Measurements from ENCODE around the gene IKZF4. TPM values are rescaled to one million over a fixed set of nuclear protein-coding genes. Genes with fewer than 3 reads are reported as not detected.

Gene IKZF4
- total and polyA plus RNA-seq, 2 donors (not counting 1 experiment from before 2014, with no cell fraction given): 2.0 to 3.2 TPM

DNA sequence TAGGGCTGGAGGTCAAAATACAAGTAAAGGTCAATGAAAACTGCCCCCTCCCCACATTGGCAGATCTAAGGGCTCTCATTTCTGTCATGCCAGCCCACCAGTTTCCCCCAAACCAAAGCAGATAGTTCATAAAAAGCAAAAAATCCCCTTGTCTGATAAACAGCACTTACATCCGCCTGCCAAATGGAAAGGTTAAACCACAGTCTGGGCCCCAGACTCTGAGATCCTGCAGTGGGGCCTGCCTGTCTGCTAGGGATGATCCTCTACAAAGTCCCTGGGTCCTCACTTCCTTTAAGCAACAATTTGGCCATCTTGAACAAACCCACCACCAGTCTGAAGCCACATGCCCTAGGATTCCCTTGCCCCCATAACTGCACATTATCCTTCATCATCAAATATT is 11.1 kb downstream of the IKZF4 start:
- Histone ChIP-seq H3K4me3 (replicated peaks in 1 of 4; ENCODE audit: control extremely low read depth in 1 of 4, insufficient read depth in 1 of 4, low read depth in 3 of 4, low read length in 4 of 4) (no peak overlapping the region), H3K9me3 (ENCODE audit: control insufficient read depth, insufficient read depth, low read depth, low read length) (no peaks in the 10 kb centered on the region), H3K36me3 (ENCODE audit: control insufficient read depth, insufficient read depth, low read length) (peaks cover 10% of the 10 kb centered on the region), H3K9ac (ENCODE audit: insufficient read depth, low read length) (no peak overlapping the region), H3K27ac (ENCODE audit: insufficient read depth, low read length) (no peak overlapping the region), H3K27me3 (ENCODE audit: control insufficient read depth, insufficient read depth, low read length) (no peaks in the 10 kb centered on the region), H2AFZ (ENCODE audit: low read length) (no peak overlapping the region), H3K4me1 (ENCODE audit: control insufficient read depth, extremely low read depth, insufficient read depth, low read length) (no peaks in the 10 kb centered on the region), H4K20me1 (ENCODE audit: control insufficient read depth, extremely low read depth, insufficient read depth, low read length) (no peaks in the 10 kb centered on the region), H3K4me2 (ENCODE audit: extremely low read depth, insufficient read depth, low read length) (no peak overlapping the region), H3K79me2 (ENCODE audit: control insufficient read depth, insufficient read depth, low read length) (no peaks in the 10 kb centered on the region)
- DNase-seq (ENCODE audit: low read depth in 2 of 2): no peak
- TF ChIP-seq, protein P1, sequence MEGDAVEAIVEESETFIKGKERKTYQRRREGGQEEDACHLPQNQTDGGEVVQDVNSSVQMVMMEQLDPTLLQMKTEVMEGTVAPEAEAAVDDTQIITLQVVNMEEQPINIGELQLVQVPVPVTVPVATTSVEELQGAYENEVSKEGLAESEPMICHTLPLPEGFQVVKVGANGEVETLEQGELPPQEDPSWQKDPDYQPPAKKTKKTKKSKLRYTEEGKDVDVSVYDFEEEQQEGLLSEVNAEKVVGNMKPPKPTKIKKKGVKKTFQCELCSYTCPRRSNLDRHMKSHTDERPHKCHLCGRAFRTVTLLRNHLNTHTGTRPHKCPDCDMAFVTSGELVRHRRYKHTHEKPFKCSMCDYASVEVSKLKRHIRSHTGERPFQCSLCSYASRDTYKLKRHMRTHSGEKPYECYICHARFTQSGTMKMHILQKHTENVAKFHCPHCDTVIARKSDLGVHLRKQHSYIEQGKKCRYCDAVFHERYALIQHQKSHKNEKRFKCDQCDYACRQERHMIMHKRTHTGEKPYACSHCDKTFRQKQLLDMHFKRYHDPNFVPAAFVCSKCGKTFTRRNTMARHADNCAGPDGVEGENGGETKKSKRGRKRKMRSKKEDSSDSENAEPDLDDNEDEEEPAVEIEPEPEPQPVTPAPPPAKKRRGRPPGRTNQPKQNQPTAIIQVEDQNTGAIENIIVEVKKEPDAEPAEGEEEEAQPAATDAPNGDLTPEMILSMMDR (conservative IDR thresholded peaks at IDR 0.05 in 1 of 2, IDR thresholded peaks at IDR 0.05 in 1 of 2; ENCODE audit: low read depth in 1 of 2, low read length in 2 of 2): no peak
- TF ChIP-seq EZH2 (IDR thresholded peaks at IDR 0.05; ENCODE audit: low read length, missing control alignments): no peak

DNA sequence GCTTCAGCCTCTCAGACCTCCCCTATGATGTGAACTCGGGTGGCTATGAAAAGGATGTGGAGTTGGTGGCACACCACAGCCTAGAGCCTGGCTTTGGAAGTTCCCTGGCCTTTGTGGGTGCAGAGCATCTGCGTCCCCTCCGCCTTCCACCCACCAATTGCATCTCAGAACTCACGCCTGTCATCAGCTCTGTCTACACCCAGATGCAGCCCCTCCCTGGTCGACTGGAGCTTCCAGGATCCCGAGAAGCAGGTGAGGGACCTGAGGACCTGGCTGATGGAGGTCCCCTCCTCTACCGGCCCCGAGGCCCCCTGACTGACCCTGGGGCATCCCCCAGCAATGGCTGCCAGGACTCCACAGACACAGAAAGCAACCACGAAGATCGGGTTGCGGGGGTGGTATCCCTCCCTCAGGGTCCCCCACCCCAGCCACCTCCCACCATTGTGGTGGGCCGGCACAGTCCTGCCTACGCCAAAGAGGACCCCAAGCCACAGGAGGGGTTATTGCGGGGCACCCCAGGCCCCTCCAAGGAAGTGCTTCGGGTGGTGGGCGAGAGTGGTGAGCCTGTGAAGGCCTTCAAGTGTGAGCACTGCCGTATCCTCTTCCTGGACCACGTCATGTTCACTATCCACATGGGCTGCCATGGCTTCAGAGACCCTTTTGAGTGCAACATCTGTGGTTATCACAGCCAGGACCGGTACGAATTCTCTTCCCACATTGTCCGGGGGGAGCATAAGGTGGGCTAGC is 13.9 kb downstream of the IKZF4 start:
- peaks cover 7% of the 10 kb centered on the region for H3K36me3 ChIP-seq (ENCODE audit: control insufficient read depth, insufficient read depth, low read length)
- no peak overlapping the region for H2AFZ ChIP-seq (ENCODE audit: low read length)
- no peaks in the 10 kb centered on the region for H3K4me1 ChIP-seq (ENCODE audit: control insufficient read depth, extremely low read depth, insufficient read depth, low read length)
- no peaks in the 10 kb centered on the region for H4K20me1 ChIP-seq (ENCODE audit: control insufficient read depth, extremely low read depth, insufficient read depth, low read length)
- no peak overlapping the region for H3K4me3 ChIP-seq (replicated peaks in 1 of 4; ENCODE audit: control extremely low read depth in 1 of 4, insufficient read depth in 1 of 4, low read depth in 3 of 4, low read length in 4 of 4)
- H3K27me3 ChIP-seq (ENCODE audit: control insufficient read depth, insufficient read depth, low read length): no peaks in the 10 kb centered on the region
- TF ChIP-seq, protein P1 (conservative IDR thresholded peaks at IDR 0.05 in 1 of 2, IDR thresholded peaks at IDR 0.05 in 1 of 2; ENCODE audit: low read depth in 1 of 2, low read length in 2 of 2): no peak
- TF ChIP-seq EZH2 (IDR thresholded peaks at IDR 0.05; ENCODE audit: low read length, missing control alignments): no peak
- no peak overlapping the region for H3K9ac ChIP-seq (ENCODE audit: insufficient read depth, low read length)
- no peak overlapping the region for H3K27ac ChIP-seq (ENCODE audit: insufficient read depth, low read length)
- DNase-seq (ENCODE audit: low read depth in 2 of 2): no peak
- H3K9me3 ChIP-seq (ENCODE audit: control insufficient read depth, insufficient read depth, low read depth, low read length): no peaks in the 10 kb centered on the region
- H3K4me2 ChIP-seq (ENCODE audit: extremely low read depth, insufficient read depth, low read length): no peak overlapping the region
- no peaks in the 10 kb centered on the region for H3K79me2 ChIP-seq (ENCODE audit: control insufficient read depth, insufficient read depth, low read length)

DNA sequence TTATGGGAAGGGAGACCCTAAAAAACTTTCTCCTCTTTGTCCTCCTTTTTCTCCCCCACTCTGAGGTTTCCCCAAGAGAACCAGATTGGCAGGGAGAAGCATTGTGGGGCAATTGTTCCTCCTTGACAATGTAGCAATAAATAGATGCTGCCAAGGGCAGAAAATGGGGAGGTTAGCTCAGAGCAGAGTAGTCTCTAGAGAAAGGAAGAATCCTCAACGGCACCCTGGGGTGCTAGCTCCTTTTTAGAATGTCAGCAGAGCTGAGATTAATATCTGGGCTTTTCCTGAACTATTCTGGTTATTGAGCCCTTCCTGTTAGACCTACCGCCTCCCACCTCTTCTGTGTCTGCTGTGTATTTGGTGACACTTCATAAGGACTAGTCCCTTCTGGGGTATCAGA is 16.3 kb downstream of the IKZF4 start:
- H3K36me3 ChIP-seq (ENCODE audit: control insufficient read depth, insufficient read depth, low read length): peaks cover 7% of the 10 kb centered on the region
- H3K4me2 ChIP-seq (ENCODE audit: extremely low read depth, insufficient read depth, low read length): no peak overlapping the region
- no peak overlapping the region for H3K9ac ChIP-seq (ENCODE audit: insufficient read depth, low read length)
- no peaks in the 10 kb centered on the region for H3K9me3 ChIP-seq (ENCODE audit: control insufficient read depth, insufficient read depth, low read depth, low read length)
- no peak overlapping the region for H3K27ac ChIP-seq (ENCODE audit: insufficient read depth, low read length)
- no peaks in the 10 kb centered on the region for H4K20me1 ChIP-seq (ENCODE audit: control insufficient read depth, extremely low read depth, insufficient read depth, low read length)
- no peaks in the 10 kb centered on the region for H3K27me3 ChIP-seq (ENCODE audit: control insufficient read depth, insufficient read depth, low read length)
- peaks cover 3% of the 10 kb centered on the region for H3K79me2 ChIP-seq (ENCODE audit: control insufficient read depth, insufficient read depth, low read length)
- no peak for TF ChIP-seq EZH2 (IDR thresholded peaks at IDR 0.05; ENCODE audit: low read length, missing control alignments)
- TF ChIP-seq, protein P1 (conservative IDR thresholded peaks at IDR 0.05 in 1 of 2, IDR thresholded peaks at IDR 0.05 in 1 of 2; ENCODE audit: low read depth in 1 of 2, low read length in 2 of 2): no peak
- no peak overlapping the region for H2AFZ ChIP-seq (ENCODE audit: low read length)
- no peaks in the 10 kb centered on the region for H3K4me1 ChIP-seq (ENCODE audit: control insufficient read depth, extremely low read depth, insufficient read depth, low read length)
- H3K4me3 ChIP-seq (replicated peaks in 1 of 4; ENCODE audit: control extremely low read depth in 1 of 4, insufficient read depth in 1 of 4, low read depth in 3 of 4, low read length in 4 of 4): no peak overlapping the region
- no peak for DNase-seq (ENCODE audit: low read depth in 2 of 2)
